Gastroesophageal sphincter (tissue), 4 donors: ENCODE data around the gene RAPGEF1. TPM values are rescaled to one million over a fixed set of nuclear protein-coding genes. Genes with fewer than 3 reads are reported as not detected.

Experiments
- ATAC-seq: fragments of 150-250 bp; one replicate; pipeline ENCODE4 v1.9.1; 2016; ENCODE audit warnings: mild to moderate bottlenecking, moderate library complexity
- H3K27ac ChIP-seq, 4 donors: fragments of 200-600 bp; sonication (generic) in 3 of 4; 1 replicate in 3 of 4; 2 replicates in 1 of 4; pipeline ENCODE4 v1.5.1; 2016 to 2019
- H3K27me3 ChIP-seq: fragments of 200-600 bp; sonication (generic); one replicate; pipeline ENCODE4 v1.5.1; 2019
- H3K36me3 ChIP-seq, 2 donors: fragments of 200-600 bp; sonication (generic); one replicate each; pipeline ENCODE4 v1.5.1; 2019; ENCODE audit warnings: control low read depth in 1 of 2
- H3K4me1 ChIP-seq, 3 donors: fragments of 200-600 bp; sonication (generic); 1 replicate in 2 of 3; 2 replicates in 1 of 3; pipeline ENCODE4 v1.5.1; 2016 to 2019; ENCODE audit warnings: control low read depth in 2 of 3
- H3K4me3 ChIP-seq, 2 donors: fragments of 200-600 bp; sonication (generic); one replicate each; pipeline ENCODE4 v1.5.1; 2019; ENCODE audit warnings: mild to moderate bottlenecking in 1 of 2, moderate library complexity in 1 of 2
- H3K9me3 ChIP-seq, 3 donors: fragments of 200-600 bp; sonication (generic); one replicate each; pipeline ENCODE4 v1.5.1; 2017 to 2019; ENCODE audit warnings: control low read depth in 2 of 3
- CTCF ChIP-seq, 4 experiments: fragments of 200-600 bp in 2 of 4; fragments of 450-650 bp in 2 of 4; sonication (generic) in 1 of 4; IDR thresholded peaks; one replicate each; pipeline ENCODE4 v1.5.1; 2017 to 2019; ENCODE audit warnings: antibody characterized with exemption in 4 of 4, mild to moderate bottlenecking in 2 of 4, moderate library complexity in 2 of 4
- EP300 ChIP-seq: sonication (generic); formaldehyde crosslinking; IDR thresholded peaks from one replicate; pipeline ENCODE4 v1.6.1; 2017; ENCODE audit warnings: antibody characterized with exemption, mild to moderate bottlenecking
- POLR2A ChIP-seq, 2 donors: fragments of 450-650 bp; IDR thresholded peaks; one replicate each; pipeline ENCODE4 v1.6.1; 2017; ENCODE audit warnings: antibody characterized with exemption in 2 of 2, mild to moderate bottlenecking in 2 of 2, moderate library complexity in 1 of 2
- POLR2AphosphoS5 ChIP-seq: sonication (generic); formaldehyde crosslinking; IDR thresholded peaks from one replicate; pipeline ENCODE4 v1.6.1; 2017; ENCODE audit warnings: antibody characterized with exemption
- WGBS, 2 donors: methylation state at CpG; one replicate each; pipeline ENCODE4 v1.1.5; 2018; ENCODE audit warnings: low coverage in 1 of 2; 5-methylcytosine and 5-hydroxymethylcytosine counted together
- total RNA-seq, 4 donors: library from RNA; depleted of rRNA; stranded (reverse); fragments of >200 nt; gene quantifications; one replicate each; pipeline ENCODE4 v1.1.0, GENCODE V29; 2016

Gene RAPGEF1
- total RNA-seq, 4 donors from 2014 or later = 47.5 to 162 (median 77.6) TPM

GRCh38 chr9:131695366-131695765 lies 44.5 kb downstream of the RAPGEF1 start:
- no peak for TF ChIP-seq CTCF (IDR thresholded peaks at IDR 0.05)
- no peak for TF ChIP-seq EP300
- no peak for TF ChIP-seq POLR2A (IDR thresholded peaks at IDR 0.05)
- no peak for TF ChIP-seq POLR2AphosphoS5
- no peak for ATAC-seq
- Histone ChIP-seq H3K36me3 (no peaks in the 10 kb centered on the region), H3K4me1 (peaks cover 6 to 83% (median 17%) of the 10 kb centered on the region in 3 donors), H3K27me3 (no peaks in the 10 kb centered on the region), H3K4me3 (no peak overlapping the region), H3K9me3 (no peaks in the 10 kb centered on the region), H3K27ac (no peak overlapping the region)
- 100% methylated on average over 1 of the region's 5 CpGs; no CpG with 5 or more reads in 1 of the 2 donors for WGBS, 2 donors

GRCh38 chr9:131693651-131694597 lies 46.0 kb downstream of the RAPGEF1 start:
- Histone ChIP-seq H3K27ac (no peak overlapping the region), H3K4me1 (peaks cover 6 to 75% (median 17%) of the 10 kb centered on the region in 3 donors), H3K36me3 (no peaks in the 10 kb centered on the region), H3K4me3 (no peak overlapping the region), H3K9me3 (no peaks in the 10 kb centered on the region), H3K27me3 (no peaks in the 10 kb centered on the region)
- WGBS, 2 donors = 63 to 96% methylated on average over 4 of the region's 4 CpGs
- TF ChIP-seq POLR2AphosphoS5 = no peak
- no peak for TF ChIP-seq CTCF (IDR thresholded peaks at IDR 0.05)
- no peak for TF ChIP-seq POLR2A (IDR thresholded peaks at IDR 0.05)
- no peak for TF ChIP-seq EP300
- no peak for ATAC-seq

- Histone ChIP-seq H3K27me3 (no peaks in the 10 kb centered on the region), H3K36me3 (no peaks in the 10 kb centered on the region), H3K27ac (no peak overlapping the region), H3K9me3 (no peaks in the 10 kb centered on the region), H3K4me3 (no peak overlapping the region), H3K4me1 (peaks cover 6 to 64% (median 17%) of the 10 kb centered on the region in 3 donors)
- no peak for ATAC-seq
- 87 to 93% methylated on average over 5 to 7 of the region's 7 CpGs for whole genome bisulfite sequencing, 2 donors
- TF ChIP-seq POLR2AphosphoS5 (no peak), CTCF (IDR thresholded peaks at IDR 0.05) (no peak), POLR2A (IDR thresholded peaks at IDR 0.05) (no peak), EP300 (no peak)
Measured at GRCh38 chr9:131692612-131693562, 47.0 kb downstream of the RAPGEF1 start.

GRCh38 chr9:131691969-131692611 lies 47.8 kb downstream of the RAPGEF1 start:
- Histone ChIP-seq H3K4me3 (no peak overlapping the region), H3K27me3 (no peaks in the 10 kb centered on the region), H3K27ac (no peak overlapping the region), H3K9me3 (no peaks in the 10 kb centered on the region), H3K4me1 (peaks cover 6 to 56% (median 12%) of the 10 kb centered on the region in 3 donors), H3K36me3 (no peaks in the 10 kb centered on the region)
- ATAC-seq = no peak
- 52 to 56% methylated on average over 5 of the region's 7 CpGs for WGBS, 2 donors
- TF ChIP-seq POLR2A (IDR thresholded peaks at IDR 0.05) (no peak), EP300 (no peak), CTCF (IDR thresholded peaks at IDR 0.05) (no peak), POLR2AphosphoS5 (no peak)
